ENCODE data around the gene DOCK6.

DNA sequence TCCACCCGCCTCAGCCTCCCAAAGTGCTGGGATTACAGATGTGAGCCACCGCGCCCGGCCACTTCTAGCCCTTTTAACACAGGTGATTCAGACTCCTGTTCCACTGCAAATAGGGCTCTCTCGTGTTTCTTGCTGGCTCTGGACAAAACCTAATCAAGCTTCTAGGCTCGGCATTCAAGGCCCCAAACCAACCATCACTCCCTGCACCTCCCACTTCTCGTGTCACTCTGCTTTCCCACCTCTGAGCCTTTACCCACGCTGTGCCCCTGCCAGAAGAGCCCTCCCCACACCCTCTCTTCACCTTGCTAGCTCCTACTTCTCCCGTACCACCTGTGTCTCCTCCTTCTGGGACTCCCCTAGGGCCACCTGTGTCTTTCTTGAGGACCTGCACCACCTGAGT lies 84.7 kb downstream of the DOCK6 start:
- TF ChIP-seq, protein P1, sequence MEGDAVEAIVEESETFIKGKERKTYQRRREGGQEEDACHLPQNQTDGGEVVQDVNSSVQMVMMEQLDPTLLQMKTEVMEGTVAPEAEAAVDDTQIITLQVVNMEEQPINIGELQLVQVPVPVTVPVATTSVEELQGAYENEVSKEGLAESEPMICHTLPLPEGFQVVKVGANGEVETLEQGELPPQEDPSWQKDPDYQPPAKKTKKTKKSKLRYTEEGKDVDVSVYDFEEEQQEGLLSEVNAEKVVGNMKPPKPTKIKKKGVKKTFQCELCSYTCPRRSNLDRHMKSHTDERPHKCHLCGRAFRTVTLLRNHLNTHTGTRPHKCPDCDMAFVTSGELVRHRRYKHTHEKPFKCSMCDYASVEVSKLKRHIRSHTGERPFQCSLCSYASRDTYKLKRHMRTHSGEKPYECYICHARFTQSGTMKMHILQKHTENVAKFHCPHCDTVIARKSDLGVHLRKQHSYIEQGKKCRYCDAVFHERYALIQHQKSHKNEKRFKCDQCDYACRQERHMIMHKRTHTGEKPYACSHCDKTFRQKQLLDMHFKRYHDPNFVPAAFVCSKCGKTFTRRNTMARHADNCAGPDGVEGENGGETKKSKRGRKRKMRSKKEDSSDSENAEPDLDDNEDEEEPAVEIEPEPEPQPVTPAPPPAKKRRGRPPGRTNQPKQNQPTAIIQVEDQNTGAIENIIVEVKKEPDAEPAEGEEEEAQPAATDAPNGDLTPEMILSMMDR (IDR thresholded peaks at IDR 0.05 in 2 of 3, conservative IDR thresholded peaks at IDR 0.05 in 1 of 3; ENCODE audit: control insufficient read depth in 2 of 3, extremely low read depth in 1 of 3, insufficient read depth in 1 of 3, low read depth in 3 of 3, low read length in 3 of 3) = no peak
- TF ChIP-seq GABPA (IDR thresholded peaks at IDR 0.05; ENCODE audit: low read depth) (no peak), ZNF274 (IDR thresholded peaks at IDR 0.05; ENCODE audit: insufficient read depth, insufficient read length) (no peak), POLR2A (IDR thresholded peaks at IDR 0.05; ENCODE audit: low read depth, low read length) (no peak), FOXM1 (IDR thresholded peaks at IDR 0.05; ENCODE audit: low read depth, low read length) (no peak), MYC (IDR thresholded peaks at IDR 0.05; ENCODE audit: insufficient read depth, insufficient read length, insufficient replicate concordance, low read length, severe bottlenecking) (no peak), PAX5 (IDR thresholded peaks at IDR 0.05; ENCODE audit: borderline replicate concordance, low read depth, low read length) (no peak), SIN3A (IDR thresholded peaks at IDR 0.05; ENCODE audit: low read depth, low read length) (no peak), NR2C2 (IDR thresholded peaks at IDR 0.05; ENCODE audit: borderline replicate concordance, control insufficient read depth, insufficient read length, low read depth) (no peak), EP300 (IDR thresholded peaks at IDR 0.05; ENCODE audit: borderline replicate concordance in 1 of 2, control insufficient read depth in 1 of 2, low read depth in 2 of 2, low read length in 2 of 2) (no peak), EZH2 (IDR thresholded peaks at IDR 0.05; ENCODE audit: borderline replicate concordance, control insufficient read depth, low read depth, low read length) (no peak), POLR2AphosphoS5 (IDR thresholded peaks at IDR 0.05; ENCODE audit: low read length) (no peak)
- TF ChIP-seq, protein P2, sequence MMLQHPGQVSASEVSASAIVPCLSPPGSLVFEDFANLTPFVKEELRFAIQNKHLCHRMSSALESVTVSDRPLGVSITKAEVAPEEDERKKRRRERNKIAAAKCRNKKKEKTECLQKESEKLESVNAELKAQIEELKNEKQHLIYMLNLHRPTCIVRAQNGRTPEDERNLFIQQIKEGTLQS (IDR thresholded peaks at IDR 0.05; ENCODE audit: borderline replicate concordance, extremely low read depth, low read depth, low read length) = no peak
